Measurements from ENCODE around the gene RPUSD3. TPM values are rescaled to one million over a fixed set of nuclear protein-coding genes. Genes with fewer than 3 reads are reported as not detected.
"Not testable (repeated sequence)": the region's sequence is repeated elsewhere in the genome, so short reads cannot be mapped to it uniquely, and the experiment has no call there.

Gene RPUSD3
- total RNA-seq, 4 donors from 2014 or later, result 34.1 to 78.0 (median 43.9) TPM

- TF ChIP-seq POLR2AphosphoS5 (IDR thresholded peaks at IDR 0.05) (no peak), POLR2A (IDR thresholded peaks at IDR 0.05) (no peak), EP300 (IDR thresholded peaks at IDR 0.05; ENCODE audit: low read depth) (no peak), CTCF (IDR thresholded peaks at IDR 0.05) (no peak)
- no peaks in the 10 kb centered on the region for H3K36me3 ChIP-seq
- no peak for DNase-seq
- intact Hi-C loops (cut with DNase I; ENCODE audit: low total_unique reads) (no loop called here), in situ Hi-C loops (cut with MboI; ENCODE audit: low pct_ligation_motif_present in 1 of 4, low pct_unique_long_range_greater_than_20kb in 1 of 4, low sequenced_read_pairs in 3 of 4) (no loop called here)
- H3K27me3 ChIP-seq, result no peaks in the 10 kb centered on the region
- no peaks in the 10 kb centered on the region for H3K9me3 ChIP-seq
- H3K27ac ChIP-seq, result peak overlapping the region; percentile 4 to 87 (median 72)
- peaks cover 7 to 29% (median 10%) of the 10 kb centered on the region in 4 donors for H3K4me1 ChIP-seq
- H3K4me3 ChIP-seq, result no peak overlapping the region
- WGBS, 2 donors (ENCODE audit: low coverage in 1 of 2), result 84% methylated on average over 5 to 12 of the region's 12 CpGs
Measured at GRCh38 chr3:9867106-9867505, 23.3 kb upstream of the RPUSD3 start.

DNA sequence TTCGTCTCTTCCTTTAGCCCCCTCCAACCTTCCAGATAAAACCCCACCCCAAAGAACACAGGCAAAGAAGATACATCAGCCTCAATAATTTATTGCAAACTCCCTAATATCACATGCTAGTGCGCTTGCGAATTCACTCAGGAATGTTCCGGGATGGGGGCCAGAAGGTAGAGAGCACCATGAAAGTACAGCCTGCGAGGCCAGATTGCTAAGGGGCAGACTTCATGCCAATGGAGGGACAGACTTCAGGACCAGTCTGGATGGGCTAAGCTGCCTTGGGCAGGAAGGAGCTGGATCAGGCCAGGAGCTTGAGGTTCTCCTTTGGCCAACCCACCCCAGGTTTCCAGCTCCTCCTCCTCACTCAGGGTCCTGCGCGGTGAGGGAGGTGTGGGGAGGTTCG lies 22.8 kb upstream of the RPUSD3 start:
- H3K9me3 ChIP-seq, result no peaks in the 10 kb centered on the region
- H3K36me3 ChIP-seq, result no peaks in the 10 kb centered on the region
- TF ChIP-seq CTCF (IDR thresholded peaks at IDR 0.05), result no peak
- TF ChIP-seq POLR2A (IDR thresholded peaks at IDR 0.05), result no peak
- TF ChIP-seq EP300 (IDR thresholded peaks at IDR 0.05; ENCODE audit: low read depth), result no peak
- TF ChIP-seq POLR2AphosphoS5 (IDR thresholded peaks at IDR 0.05), result no peak
- H3K27ac ChIP-seq, result peak overlapping the region; percentile 59 to 87 (median 82)
- H3K27me3 ChIP-seq, result no peaks in the 10 kb centered on the region
- in situ Hi-C loops (cut with MboI; ENCODE audit: low pct_ligation_motif_present in 1 of 4, low pct_unique_long_range_greater_than_20kb in 1 of 4, low sequenced_read_pairs in 3 of 4) (no loop called here), intact Hi-C loops (cut with DNase I; ENCODE audit: low total_unique reads) (no loop called here)
- peaks cover 7 to 29% (median 10%) of the 10 kb centered on the region in 4 donors for H3K4me1 ChIP-seq
- DNase-seq, result peak; percentile 41
- H3K4me3 ChIP-seq, result no peak overlapping the region
- 83 to 84% methylated on average over 1 to 8 of the region's 8 CpGs for WGBS, 2 donors (ENCODE audit: low coverage in 1 of 2)

DNA sequence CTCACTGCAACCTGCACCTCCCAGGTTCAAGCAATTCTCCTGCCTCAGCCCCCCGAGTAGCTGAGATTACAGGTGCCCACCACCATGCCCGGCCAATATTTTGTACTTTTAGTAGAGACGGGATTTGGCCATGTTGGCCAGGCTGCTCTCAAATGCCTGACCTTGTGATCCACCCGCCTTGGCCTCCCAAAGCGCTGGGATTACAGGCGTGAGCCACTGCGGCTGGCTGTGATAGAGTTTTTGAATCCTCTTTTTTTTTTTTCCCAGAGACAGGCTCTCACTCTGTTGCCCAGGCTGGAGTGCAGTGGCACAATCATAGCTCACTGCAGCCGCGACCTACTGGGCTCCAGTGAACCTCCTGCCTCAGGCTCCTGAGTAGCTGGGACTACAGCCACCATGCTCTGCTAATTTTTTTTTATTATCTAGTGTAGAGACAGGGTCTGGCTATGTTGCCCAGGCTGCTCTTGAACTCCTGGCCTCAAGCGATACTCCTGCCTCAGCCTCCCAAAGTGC lies 21.4 kb upstream of the RPUSD3 start:
- intact Hi-C loops (cut with DNase I; ENCODE audit: low total_unique reads), result not testable (repeated sequence)
- H3K27ac ChIP-seq, result peak overlapping the region; percentile 59 to 87 (median 82)

DNA sequence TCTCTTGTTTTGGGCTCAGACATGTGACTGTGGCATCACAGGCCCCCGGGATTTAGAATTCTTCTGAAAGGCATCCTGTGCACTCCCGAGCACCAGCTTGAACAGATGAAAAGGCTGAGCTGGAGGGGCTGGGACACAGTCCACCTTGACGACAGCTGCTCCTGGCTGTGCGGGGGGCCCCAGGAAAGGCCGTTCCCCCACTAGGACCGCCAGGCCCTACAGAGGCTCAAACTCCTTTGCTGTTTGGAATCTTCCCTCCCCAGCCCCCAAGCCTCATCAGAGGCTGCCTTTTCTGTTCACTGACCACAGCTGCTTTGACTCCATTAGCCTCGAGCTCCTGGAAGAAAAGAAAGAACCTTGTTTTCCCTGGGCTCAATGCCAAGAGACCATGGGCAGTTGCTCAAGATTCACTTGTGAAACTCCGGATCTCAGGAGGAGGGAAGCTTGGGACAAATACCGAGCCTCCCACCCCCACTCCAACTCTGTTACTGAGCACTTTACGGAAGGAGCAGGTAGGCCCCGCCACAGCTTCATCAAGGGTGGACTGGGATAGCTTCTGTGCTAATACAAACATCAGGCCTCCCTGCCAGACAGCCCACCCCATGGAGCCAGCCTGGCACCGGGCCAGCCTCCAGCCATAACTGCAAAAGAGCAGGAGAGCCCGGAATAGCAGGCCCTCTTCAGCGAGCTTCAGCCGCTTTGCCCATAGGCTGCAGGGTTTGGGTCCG lies 20.6 kb upstream of the RPUSD3 start:
- no peaks in the 10 kb centered on the region for H3K27me3 ChIP-seq
- TF ChIP-seq CTCF (IDR thresholded peaks at IDR 0.05), result no peak
- TF ChIP-seq POLR2A (IDR thresholded peaks at IDR 0.05), result no peak
- no peak for TF ChIP-seq POLR2AphosphoS5 (IDR thresholded peaks at IDR 0.05)
- TF ChIP-seq EP300 (IDR thresholded peaks at IDR 0.05; ENCODE audit: low read depth), result no peak
- H3K27ac ChIP-seq, result peak overlapping the region; percentile 59 to 87 (median 82)
- H3K36me3 ChIP-seq, result no peaks in the 10 kb centered on the region
- H3K9me3 ChIP-seq, result no peaks in the 10 kb centered on the region
- peaks cover 7 to 29% (median 10%) of the 10 kb centered on the region in 4 donors for H3K4me1 ChIP-seq
- intact Hi-C loops (cut with DNase I; ENCODE audit: low total_unique reads) (no loop called here), in situ Hi-C loops (cut with MboI; ENCODE audit: low pct_ligation_motif_present in 1 of 4, low pct_unique_long_range_greater_than_20kb in 1 of 4, low sequenced_read_pairs in 3 of 4) (no loop called here)
- H3K4me3 ChIP-seq, result no peak overlapping the region
- DNase-seq, result peak; percentile 56
- WGBS, 2 donors (ENCODE audit: low coverage in 1 of 2), result 60 to 68% methylated on average over 2 to 16 of the region's 16 CpGs

More for the DNA sequence above, 21.4 kb upstream of the RPUSD3 start:
- WGBS, 2 donors (ENCODE audit: low coverage in 1 of 2), result 82% methylated on average over 10 of the region's 10 CpGs; no CpG with 5 or more reads in 1 of the 2 donors
- in situ Hi-C loops (cut with MboI; ENCODE audit: low pct_ligation_motif_present in 1 of 4, low pct_unique_long_range_greater_than_20kb in 1 of 4, low sequenced_read_pairs in 3 of 4); H3K27me3 ChIP-seq; H3K36me3 ChIP-seq; H3K9me3 ChIP-seq; H3K4me3 ChIP-seq; DNase-seq: not testable (repeated sequence)
- H3K4me1 ChIP-seq, result peaks cover 7 to 29% (median 10%) of the 10 kb centered on the region in 4 donors

All from transverse colon (tissue), 4 donors.